Smooth muscle cell (in vitro differentiated cells): ENCODE data around the gene OSBPL5. TPM values are rescaled to one million over a fixed set of nuclear protein-coding genes. Genes with fewer than 3 reads are reported as not detected.

Experiments
- DNase-seq: peaks from one replicate; lab custom pipeline; 2025; ENCODE audit not compliant: unreplicated experiment; lab: John Stamatoyannopoulos, UW
- H2AFZ ChIP-seq: fragments of 200-600 bp; sonication (generic); 2 replicates; pipeline ENCODE4 v1.6.0; 2016; ENCODE audit warnings: antibody characterized with exemption, low read depth, mild to moderate bottlenecking
- H3F3A ChIP-seq: fragments of 200-600 bp; sonication (generic); 2 replicates; pipeline ENCODE4 v1.6.0; 2017; ENCODE audit warnings: antibody characterized with exemption, low read depth
- H3K27ac ChIP-seq: fragments of 200-600 bp; sonication (generic); 2 replicates; pipeline ENCODE4 v1.5.1; 2016; ENCODE audit warnings: low read depth, mild to moderate bottlenecking
- H3K27me3 ChIP-seq: fragments of 200-600 bp; sonication (generic); 2 replicates; pipeline ENCODE4 v1.6.1; 2016; ENCODE audit warnings: low read depth, mild to moderate bottlenecking
- H3K36me3 ChIP-seq: fragments of 200-600 bp; sonication (generic); 2 replicates; pipeline ENCODE4 v1.5.1; 2016; ENCODE audit warnings: low read depth
- H3K4me1 ChIP-seq: fragments of 200-600 bp; sonication (generic); 2 replicates; pipeline ENCODE4 v1.5.1; 2016; ENCODE audit warnings: low read depth
- H3K4me2 ChIP-seq: fragments of 200-600 bp; sonication (generic); 2 replicates; pipeline ENCODE4 v1.6.0; 2016; ENCODE audit warnings: mild to moderate bottlenecking
- H3K4me3 ChIP-seq: fragments of 200-600 bp; sonication (generic); 2 replicates; pipeline ENCODE4 v1.5.1; 2016; ENCODE audit warnings: mild to moderate bottlenecking
- H3K79me2 ChIP-seq: fragments of 200-600 bp; sonication (generic); 2 replicates; pipeline ENCODE4 v1.6.0; 2016; ENCODE audit warnings: low read depth, mild to moderate bottlenecking
- H3K9ac ChIP-seq: fragments of 200-600 bp; sonication (generic); 2 replicates; pipeline ENCODE4 v1.6.0; 2016; ENCODE audit warnings: low read depth
- H3K9me3 ChIP-seq: fragments of 200-600 bp; sonication (generic); replicated peaks from 2 replicates; pipeline ENCODE4 v1.5.1; 2016; ENCODE audit warnings: low read depth
- H4K20me1 ChIP-seq: fragments of 200-600 bp; sonication (generic); 2 replicates; pipeline ENCODE4 v1.6.0; 2016; ENCODE audit warnings: low read depth
- WGBS: methylation state at CpG from one replicate; pipeline ENCODE4 v1.1.7; 2016; ENCODE audit warnings: low lambda C conversion rate; 5-methylcytosine and 5-hydroxymethylcytosine counted together
- polyA plus RNA-seq: library from polyadenylated mRNA; unstranded; fragments of >200 nt; fragmentation: Nextera tagmentation; extraction: Ambion mirVana; gene quantifications from 2 replicates; pipeline ENCODE4 v1.2.1, GENCODE V29; 2016
- total RNA-seq: library from RNA; depleted of rRNA; stranded (reverse); fragments of >200 nt; gene quantifications from 2 replicates; pipeline ENCODE4 v1.2.3, GENCODE V29; 2014
- TF ChIP-seq, protein P1 (sequence below): fragments of 200-600 bp; sonication (generic); IDR thresholded peaks from 2 replicates; pipeline ENCODE4 v1.5.1; 2017; ENCODE audit warnings: borderline replicate concordance, mild to moderate bottlenecking, antibody characterized with exemption; ENCODE audit not compliant: insufficient read depth, poor library complexity, severe bottlenecking

Gene OSBPL5
- total and polyA plus RNA-seq, 2 experiments from 2014 or later = 27.3 to 43.4 TPM

DNA sequence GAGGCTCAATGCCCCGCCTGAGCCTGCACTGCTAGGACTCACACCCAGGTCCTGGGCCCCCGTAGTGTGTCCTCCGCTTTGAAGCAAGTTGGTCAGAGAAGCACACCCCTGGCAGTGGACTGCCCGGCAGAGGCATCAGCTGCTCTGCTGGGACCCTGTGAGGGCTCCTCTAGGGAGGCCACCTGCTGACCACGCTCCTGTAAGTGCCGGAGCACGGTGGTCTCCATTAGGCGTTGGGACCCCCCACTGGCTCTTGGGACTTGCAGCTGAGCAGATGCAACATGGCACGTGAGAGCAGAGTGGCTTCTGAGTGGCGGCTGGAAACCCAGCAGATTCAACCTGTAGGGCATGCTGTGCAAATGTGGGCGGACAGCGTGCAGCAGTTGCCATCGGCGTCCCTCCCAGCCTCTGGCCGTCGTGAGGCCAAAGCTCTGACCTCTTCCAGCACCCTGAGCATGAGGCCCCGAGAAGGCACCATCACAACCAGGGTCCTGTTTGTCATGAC, 36.6 kb upstream of the OSBPL5 start:
- Histone ChIP-seq H3F3A (no peaks in the 10 kb centered on the region), H3K4me3 (no peak overlapping the region), H3K9me3 (no peaks in the 10 kb centered on the region), H4K20me1 (no peaks in the 10 kb centered on the region), H3K36me3 (no peaks in the 10 kb centered on the region), H3K9ac (no peak overlapping the region), H3K4me1 (peaks cover 10% of the 10 kb centered on the region), H3K27ac (no peak overlapping the region), H3K4me2 (no peak overlapping the region), H3K27me3 (peaks cover 63% of the 10 kb centered on the region), H2AFZ (no peak overlapping the region), H3K79me2 (no peaks in the 10 kb centered on the region)
- TF ChIP-seq, protein P1, sequence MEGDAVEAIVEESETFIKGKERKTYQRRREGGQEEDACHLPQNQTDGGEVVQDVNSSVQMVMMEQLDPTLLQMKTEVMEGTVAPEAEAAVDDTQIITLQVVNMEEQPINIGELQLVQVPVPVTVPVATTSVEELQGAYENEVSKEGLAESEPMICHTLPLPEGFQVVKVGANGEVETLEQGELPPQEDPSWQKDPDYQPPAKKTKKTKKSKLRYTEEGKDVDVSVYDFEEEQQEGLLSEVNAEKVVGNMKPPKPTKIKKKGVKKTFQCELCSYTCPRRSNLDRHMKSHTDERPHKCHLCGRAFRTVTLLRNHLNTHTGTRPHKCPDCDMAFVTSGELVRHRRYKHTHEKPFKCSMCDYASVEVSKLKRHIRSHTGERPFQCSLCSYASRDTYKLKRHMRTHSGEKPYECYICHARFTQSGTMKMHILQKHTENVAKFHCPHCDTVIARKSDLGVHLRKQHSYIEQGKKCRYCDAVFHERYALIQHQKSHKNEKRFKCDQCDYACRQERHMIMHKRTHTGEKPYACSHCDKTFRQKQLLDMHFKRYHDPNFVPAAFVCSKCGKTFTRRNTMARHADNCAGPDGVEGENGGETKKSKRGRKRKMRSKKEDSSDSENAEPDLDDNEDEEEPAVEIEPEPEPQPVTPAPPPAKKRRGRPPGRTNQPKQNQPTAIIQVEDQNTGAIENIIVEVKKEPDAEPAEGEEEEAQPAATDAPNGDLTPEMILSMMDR = no peak
- DNase-seq = no peak
- WGBS = 90% methylated on average over 17 of the region's 17 CpGs

DNA sequence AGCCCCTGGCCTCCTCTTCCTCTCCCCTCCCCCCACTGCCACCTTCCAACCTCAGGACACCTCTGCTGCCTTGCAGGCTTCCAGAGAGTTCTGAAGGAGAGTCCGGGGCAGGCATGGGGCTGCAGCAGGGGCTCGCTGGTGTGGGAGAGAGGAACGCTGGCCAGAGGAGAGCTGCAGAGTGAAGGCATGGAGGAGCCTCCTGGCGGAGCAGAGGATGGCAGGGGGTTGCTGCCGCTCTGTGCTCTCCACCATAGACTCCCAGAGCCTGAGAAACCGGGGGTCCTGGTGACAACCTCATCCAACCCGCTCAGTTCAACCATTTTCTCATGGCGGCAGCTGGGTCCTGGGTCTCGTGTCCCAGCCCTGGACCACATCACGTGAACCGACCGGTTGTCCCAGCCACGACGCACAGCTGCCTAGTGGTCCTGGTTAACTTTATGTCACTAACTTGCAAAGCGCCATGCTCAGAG, 36.0 kb upstream of the OSBPL5 start:
- no peak overlapping the region for H3K4me2 ChIP-seq
- no peak for DNase-seq
- no peaks in the 10 kb centered on the region for H3K9me3 ChIP-seq
- no peak overlapping the region for H3K4me3 ChIP-seq
- no peaks in the 10 kb centered on the region for H4K20me1 ChIP-seq
- H3K36me3 ChIP-seq = no peaks in the 10 kb centered on the region
- H3K27ac ChIP-seq = no peak overlapping the region
- no peak overlapping the region for H2AFZ ChIP-seq
- 84% methylated on average over 15 of the region's 15 CpGs for WGBS
- H3K4me1 ChIP-seq = peaks cover 10% of the 10 kb centered on the region
- no peak overlapping the region for H3K9ac ChIP-seq
- peaks cover 63% of the 10 kb centered on the region for H3K27me3 ChIP-seq
- TF ChIP-seq, protein P1 = no peak
- no peaks in the 10 kb centered on the region for H3K79me2 ChIP-seq
- no peaks in the 10 kb centered on the region for H3F3A ChIP-seq

DNA sequence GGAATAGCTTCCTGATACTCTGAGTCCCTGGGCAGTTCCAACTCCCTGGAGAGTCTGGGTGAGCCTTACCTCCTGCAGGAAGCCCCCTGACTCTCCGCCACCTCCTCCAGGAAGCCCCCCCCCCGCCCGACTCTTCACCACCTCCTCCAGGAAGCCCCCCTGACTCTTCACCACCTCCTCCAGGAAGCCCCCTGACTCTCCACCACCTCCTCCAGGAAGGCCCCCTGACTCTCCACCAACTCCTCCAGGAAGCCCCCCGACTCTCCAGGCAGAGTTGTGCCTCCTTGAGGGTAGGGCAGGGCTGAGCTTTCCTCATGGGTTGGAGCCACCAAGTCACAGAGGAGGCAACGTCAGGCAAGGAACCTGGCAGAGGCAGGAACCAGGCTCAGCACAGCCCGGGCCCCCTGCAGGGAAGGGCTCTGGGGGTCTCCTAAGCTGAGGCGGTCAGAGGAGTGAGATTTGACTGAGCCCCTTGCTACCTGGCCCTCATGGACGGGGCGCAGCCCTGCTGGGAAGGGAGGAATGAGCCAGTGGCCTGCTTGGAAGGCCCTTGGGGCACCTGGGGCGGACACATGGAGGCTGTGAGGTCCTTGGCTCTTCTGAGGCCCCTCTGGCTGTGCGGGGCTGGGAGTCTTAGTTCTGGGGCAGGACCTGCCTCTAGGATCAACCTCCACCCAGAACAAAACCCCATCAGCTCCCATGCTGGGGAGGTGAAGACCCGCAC, 35.4 kb upstream of the OSBPL5 start:
- no peaks in the 10 kb centered on the region for H4K20me1 ChIP-seq
- no peaks in the 10 kb centered on the region for H3K79me2 ChIP-seq
- TF ChIP-seq, protein P1 = no peak
- DNase-seq = no peak
- 77% methylated on average over 11 of the region's 12 CpGs for WGBS
- H3K4me1 ChIP-seq = peaks cover 10% of the 10 kb centered on the region
- H3K4me2 ChIP-seq = no peak overlapping the region
- no peaks in the 10 kb centered on the region for H3K36me3 ChIP-seq
- no peak overlapping the region for H3K4me3 ChIP-seq
- H3K27ac ChIP-seq = no peak overlapping the region
- no peak overlapping the region for H3K9ac ChIP-seq
- peaks cover 59% of the 10 kb centered on the region for H3K27me3 ChIP-seq
- no peaks in the 10 kb centered on the region for H3K9me3 ChIP-seq
- no peak overlapping the region for H2AFZ ChIP-seq
- no peaks in the 10 kb centered on the region for H3F3A ChIP-seq
